ENCODE results near the gene DNER. TPM values are rescaled to one million over a fixed set of nuclear protein-coding genes. Genes with fewer than 3 reads are reported as not detected.

DNER gene
- polyA plus RNA-seq, 3 donors = 0.12 to 0.20 (median 0.16) TPM

DNA sequence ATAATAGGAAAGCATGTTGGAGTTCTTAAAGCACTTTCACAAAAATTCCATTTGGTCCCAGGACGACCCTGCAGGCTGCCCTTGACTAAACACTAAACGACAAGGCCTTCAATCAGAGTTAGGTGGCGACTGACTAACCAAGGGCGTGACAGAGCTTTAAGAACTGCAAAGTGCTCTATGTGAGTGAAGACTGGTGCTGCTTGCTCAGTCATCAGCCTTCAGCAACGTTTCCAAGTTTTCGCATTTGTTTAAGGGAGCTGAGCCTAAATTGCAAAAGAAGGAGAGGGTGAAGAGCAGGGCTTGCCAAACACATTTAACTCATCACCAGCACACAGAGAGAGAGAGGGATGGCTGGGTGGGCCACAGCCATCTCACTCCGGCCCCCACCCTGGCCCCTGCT, 238.6 kb downstream of the DNER start:
- no peaks in the 10 kb centered on the region for H3K36me3 Mint-ChIP-seq

DNA sequence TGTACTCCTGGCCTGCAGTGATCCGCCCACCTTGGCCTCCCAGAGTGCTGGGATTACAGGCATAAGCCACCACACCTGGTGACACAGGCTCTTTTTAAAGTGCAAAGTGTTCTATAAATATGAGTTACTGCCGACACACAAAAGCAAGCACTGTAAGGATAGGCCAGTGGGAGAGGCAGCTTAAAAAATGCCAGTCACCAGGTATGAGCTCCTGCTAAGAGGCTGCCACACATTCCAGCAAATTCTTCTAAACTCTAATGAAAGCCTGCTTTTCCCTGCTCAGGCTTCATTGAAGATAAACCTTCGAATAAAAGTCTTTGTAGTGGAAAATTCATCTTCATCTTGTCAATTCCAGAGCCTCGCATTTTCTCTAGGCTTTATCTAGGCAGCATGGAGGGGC, 240.2 kb downstream of the DNER start:
- Mint-ChIP-seq H3K4me1 (no peaks in the 10 kb centered on the region), H3K36me3 (no peaks in the 10 kb centered on the region)
- WGBS (ENCODE audit: insufficient coverage) = 96% methylated on average over 3 of the region's 4 CpGs

More for the DNA sequence above, 238.6 kb downstream of the DNER start:
- Histone ChIP-seq H3K4me3 (replicated peaks in 1 of 3; ENCODE audit: low read depth in 2 of 3, low read length in 3 of 3) (no peak overlapping the region), H3K4me2 (replicated peaks; ENCODE audit: extremely low read depth, low read length, poor library complexity, severe bottlenecking) (no peak overlapping the region), H2AFZ (ENCODE audit: insufficient read depth, low read depth, low read length, poor library complexity, severe bottlenecking) (no peak overlapping the region), H3K79me2 (ENCODE audit: insufficient read depth, low read length) (no peaks in the 10 kb centered on the region), H3K9me3 (replicated peaks in 1 of 2; ENCODE audit: control insufficient read depth in 1 of 2, insufficient read depth in 1 of 2, low read length in 2 of 2) (no peaks in the 10 kb centered on the region), H3K27ac (ENCODE audit: low read depth in 1 of 2, low read length in 2 of 2) (no peak overlapping the region), H4K20me1 (ENCODE audit: insufficient read depth, low read length) (no peaks in the 10 kb centered on the region), H3K27me3 (ENCODE audit: control insufficient read depth in 2 of 2, insufficient read depth in 2 of 2, low read length in 2 of 2) (no peaks in the 10 kb centered on the region), H3K36me3 (replicated peaks in 1 of 2; ENCODE audit: control insufficient read depth in 1 of 2, insufficient read depth in 2 of 2, low read length in 2 of 2) (no peaks in the 10 kb centered on the region), H3K4me1 (ENCODE audit: control insufficient read depth in 1 of 2, insufficient read depth in 2 of 2, low read length in 2 of 2) (no peaks in the 10 kb centered on the region), H3K9ac (ENCODE audit: insufficient read depth, low read length, poor library complexity, severe bottlenecking) (no peak overlapping the region)
- H3K27ac Mint-ChIP-seq = no peak overlapping the region
- TF ChIP-seq, protein P1, sequence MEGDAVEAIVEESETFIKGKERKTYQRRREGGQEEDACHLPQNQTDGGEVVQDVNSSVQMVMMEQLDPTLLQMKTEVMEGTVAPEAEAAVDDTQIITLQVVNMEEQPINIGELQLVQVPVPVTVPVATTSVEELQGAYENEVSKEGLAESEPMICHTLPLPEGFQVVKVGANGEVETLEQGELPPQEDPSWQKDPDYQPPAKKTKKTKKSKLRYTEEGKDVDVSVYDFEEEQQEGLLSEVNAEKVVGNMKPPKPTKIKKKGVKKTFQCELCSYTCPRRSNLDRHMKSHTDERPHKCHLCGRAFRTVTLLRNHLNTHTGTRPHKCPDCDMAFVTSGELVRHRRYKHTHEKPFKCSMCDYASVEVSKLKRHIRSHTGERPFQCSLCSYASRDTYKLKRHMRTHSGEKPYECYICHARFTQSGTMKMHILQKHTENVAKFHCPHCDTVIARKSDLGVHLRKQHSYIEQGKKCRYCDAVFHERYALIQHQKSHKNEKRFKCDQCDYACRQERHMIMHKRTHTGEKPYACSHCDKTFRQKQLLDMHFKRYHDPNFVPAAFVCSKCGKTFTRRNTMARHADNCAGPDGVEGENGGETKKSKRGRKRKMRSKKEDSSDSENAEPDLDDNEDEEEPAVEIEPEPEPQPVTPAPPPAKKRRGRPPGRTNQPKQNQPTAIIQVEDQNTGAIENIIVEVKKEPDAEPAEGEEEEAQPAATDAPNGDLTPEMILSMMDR (IDR thresholded peaks at IDR 0.05) = no peak
- no peak for DNase-seq
- peaks cover under 1 to 6% (median 5%) of the 10 kb centered on the region in 3 donors for H3K27me3 Mint-ChIP-seq (ENCODE audit: low read depth in 3 of 3)
- 95% methylated on average over 4 of the region's 7 CpGs for whole genome bisulfite sequencing (ENCODE audit: insufficient coverage)
- H3K9me3 Mint-ChIP-seq = peaks cover 0 to 6% (median 1%) of the 10 kb centered on the region in 7 donors
- H3K4me1 Mint-ChIP-seq = no peaks in the 10 kb centered on the region
- intact Hi-C loops (cut with micrococcal nuclease) = no loop called here
- H3K4me3 Mint-ChIP-seq = no peak overlapping the region

More for the DNA sequence above, 240.2 kb downstream of the DNER start:
- Histone ChIP-seq H3K27ac (ENCODE audit: low read depth in 1 of 2, low read length in 2 of 2) (no peak overlapping the region), H3K9ac (ENCODE audit: insufficient read depth, low read length, poor library complexity, severe bottlenecking) (no peak overlapping the region), H3K4me1 (ENCODE audit: control insufficient read depth in 1 of 2, insufficient read depth in 2 of 2, low read length in 2 of 2) (no peaks in the 10 kb centered on the region), H3K36me3 (replicated peaks in 1 of 2; ENCODE audit: control insufficient read depth in 1 of 2, insufficient read depth in 2 of 2, low read length in 2 of 2) (no peaks in the 10 kb centered on the region), H4K20me1 (ENCODE audit: insufficient read depth, low read length) (no peaks in the 10 kb centered on the region), H3K4me2 (replicated peaks; ENCODE audit: extremely low read depth, low read length, poor library complexity, severe bottlenecking) (no peak overlapping the region), H2AFZ (ENCODE audit: insufficient read depth, low read depth, low read length, poor library complexity, severe bottlenecking) (no peak overlapping the region), H3K27me3 (ENCODE audit: control insufficient read depth in 2 of 2, insufficient read depth in 2 of 2, low read length in 2 of 2) (no peaks in the 10 kb centered on the region), H3K4me3 (replicated peaks in 1 of 3; ENCODE audit: low read depth in 2 of 3, low read length in 3 of 3) (no peak overlapping the region), H3K79me2 (ENCODE audit: insufficient read depth, low read length) (no peaks in the 10 kb centered on the region), H3K9me3 (replicated peaks in 1 of 2; ENCODE audit: control insufficient read depth in 1 of 2, insufficient read depth in 1 of 2, low read length in 2 of 2) (no peaks in the 10 kb centered on the region)
- Mint-ChIP-seq H3K27me3 (ENCODE audit: low read depth in 3 of 3) (peaks cover 0 to 6% (median 6%) of the 10 kb centered on the region in 3 donors), H3K9me3 (peaks cover 0 to 6% (median 1%) of the 10 kb centered on the region in 7 donors), H3K4me3 (no peak overlapping the region), H3K27ac (no peak overlapping the region)
- TF ChIP-seq, protein P1 (IDR thresholded peaks at IDR 0.05) = no peak
- no peak for DNase-seq
- intact Hi-C loops (cut with micrococcal nuclease) = no loop called here
